Right lobe of liver (tissue), 6 donors: ENCODE results near the gene ANKRD63. TPM values are rescaled to one million over a fixed set of nuclear protein-coding genes. Genes with fewer than 3 reads are reported as not detected.

Source experiments
- ATAC-seq, 4 donors: fragments of 200-7000 bp; cut with Tn5 transposase; one replicate each; pipeline ENCODE4 v1.9.1; 2020; ENCODE audit warnings: mild to moderate bottlenecking in 4 of 4, moderate library complexity in 4 of 4
- DNase-seq, 3 donors: peaks; one replicate each; pipeline ENCODE4 v3.0.0-alpha.2; 2020
- H3K27ac ChIP-seq, 3 donors: fragments of 200-600 bp; one replicate each; pipeline ENCODE4 v1.8.0; 2022
- H3K27me3 ChIP-seq, 2 donors: fragments of 200-600 bp; one replicate each; pipeline ENCODE4 v1.8.0; 2022
- H3K36me3 ChIP-seq, 4 donors: fragments of 200-600 bp; sonication (generic) in 1 of 4; one replicate each; pipeline versions ENCODE4 v1.5.1 to v1.8.0; 2017 to 2022; ENCODE audit warnings: control low read depth in 1 of 4
- H3K4me1 ChIP-seq, 4 donors: fragments of 200-600 bp; sonication (generic) in 1 of 4; one replicate each; pipeline versions ENCODE4 v1.5.1 to v1.8.0; 2017 to 2022; ENCODE audit warnings: control low read depth in 1 of 4
- H3K4me3 ChIP-seq, 3 donors: fragments of 200-600 bp; one replicate each; pipeline ENCODE4 v1.8.0; 2022
- H3K9me3 ChIP-seq, 4 donors: fragments of 200-600 bp; sonication (generic) in 1 of 4; one replicate each; pipeline versions ENCODE4 v1.5.1 to v1.8.0; 2017 to 2022; ENCODE audit warnings: control low read depth in 1 of 4
- CTCF ChIP-seq, 4 donors: fragments of 200-600 bp in 3 of 4; fragments of 450-650 bp in 1 of 4; IDR thresholded peaks; one replicate each; pipeline versions ENCODE4 v1.5.1 to v1.8.0; 2016 to 2022; ENCODE audit warnings: antibody characterized with exemption in 4 of 4, mild to moderate bottlenecking in 2 of 4
- POLR2A ChIP-seq: fragments of 450-650 bp; IDR thresholded peaks from one replicate; pipeline ENCODE4 v1.6.1; 2017; ENCODE audit warnings: antibody characterized with exemption, mild to moderate bottlenecking
- WGBS: methylation state at CpG from one replicate; pipeline ENCODE4 v1.1.6; 2018; ENCODE audit warnings: low coverage, low lambda C conversion rate; ENCODE audit not compliant: insufficient coverage; ENCODE audit errors: missing lambda C conversion rate; 5-methylcytosine and 5-hydroxymethylcytosine counted together
- intact Hi-C, 2 donors: fragments of 100-400 bp; cut with DNase I; formaldehyde crosslinking; loops; one replicate each; pipeline versions ENCODE4 v1.11.2 to v1.14.1; 2022
- total RNA-seq, 6 experiments: library from RNA; depleted of rRNA in 2 of 6; stranded (reverse); fragments of >200 nt in 2 of 6; fragmentation: NEBNext Ultra II Directional in 3 of 6; extraction: Animal tissue kit (Norgen Biotek cat#: 25700) in 3 of 6; gene quantifications; one replicate each; pipeline versions ENCODE4 v1.1.0 to v1.2.4, GENCODE V29; 2016 to 2023
- donor health status: DM: no; HTN: yes; CAD: no.
- donor health status: DM: no; HTN: no; CAD: no.
- donor health status: DM: no; HTN: no; CAD: no.
- donor health status: DM: no; HTN: yes; CAD: no.
- donor health status: DM: no; HTN: yes; CAD: no.

ANKRD63 gene
- total RNA-seq, 6 experiments from 2014 or later: 0.24 TPM; not detected in 5

- no peak for TF ChIP-seq POLR2A
- no peak for TF ChIP-seq CTCF (IDR thresholded peaks at IDR 0.05)
- Histone ChIP-seq H3K27ac (no peak overlapping the region), H3K27me3 (no peaks in the 10 kb centered on the region), H3K4me3 (no peak overlapping the region), H3K4me1 (no peaks in the 10 kb centered on the region), H3K36me3 (no peaks in the 10 kb centered on the region), H3K9me3 (no peaks in the 10 kb centered on the region)
- ATAC-seq (no peak), DNase-seq (no peak)
- intact Hi-C loops: no loop called here
- 57% methylated on average over 1 of the region's 7 CpGs for WGBS
These were observed 50.2 kb downstream of the ANKRD63 start for GRCh38 chr15:40232625-40233070.

Other genes starting within 250 kb of the ANKRD63 start
- gene SRP14, start 243.9 kb downstream of the ANKRD63 start, total RNA-seq: 100 to 1,000 TPM in 2 of 6 experiments, 10 to 100 TPM in 4; 57.9 to 277 (median 81.0) TPM
- gene BMF, start 174.2 kb downstream of the ANKRD63 start, total RNA-seq: 1 to 10 TPM; 1.7 to 7.3 (median 3.4) TPM
- 1 to 10 TPM in 3 of 6 experiments, under 1 TPM in 2, not detected in 1; 0.39 to 1.7 (median 1.2) TPM for gene BUB1B, start 122.0 kb downstream of the ANKRD63 start, total RNA-seq
- under 1 TPM in 4 of 6 experiments, not detected in 2; 0.05 to 0.19 (median 0.10) TPM for gene PAK6, start 44.0 kb downstream of the ANKRD63 start, total RNA-seq
- 10 to 100 TPM in 2 of 6 experiments, 1 to 10 TPM in 4; 5.0 to 18.0 (median 7.2) TPM for gene PLCB2, start 24.9 kb upstream of the ANKRD63 start, total RNA-seq
- gene INAFM2, start 40.6 kb upstream of the ANKRD63 start, total RNA-seq: 1 to 10 TPM; 4.6 to 8.7 (median 5.8) TPM
- gene CCDC9B, start 57.9 kb upstream of the ANKRD63 start, total RNA-seq: 10 to 100 TPM in 1 of 6 experiments, 1 to 10 TPM in 5; 4.2 to 11.9 (median 4.7) TPM
- not detected for gene PHGR1, start 68.0 kb upstream of the ANKRD63 start, total RNA-seq
- under 1 TPM; 0.06 to 0.71 (median 0.16) TPM for gene DISP2, start 75.2 kb upstream of the ANKRD63 start, total RNA-seq
- 10 to 100 TPM in 4 of 6 experiments, 1 to 10 TPM in 2; 5.4 to 17.2 (median 11.2) TPM for gene KNSTRN, start 99.7 kb upstream of the ANKRD63 start, total RNA-seq
- 100 to 1,000 TPM in 3 of 6 experiments, 10 to 100 TPM in 3; 89.7 to 231 (median 122) TPM for gene IVD, start 122.7 kb upstream of the ANKRD63 start, total RNA-seq
- 10 to 100 TPM in 1 of 6 experiments, 1 to 10 TPM in 5; 6.5 to 10.5 (median 9.0) TPM for gene BAHD1, start 157.9 kb upstream of the ANKRD63 start, total RNA-seq
- 1 to 10 TPM; 2.9 to 5.7 (median 4.8) TPM for gene CHST14, start 187.9 kb upstream of the ANKRD63 start, total RNA-seq